NCI-H2081 treated with DMSO at 0.1 percent for 48 hours (cell line): ENCODE data around the gene SPATA1.
"Not testable (repeated sequence)": the region's sequence is repeated elsewhere in the genome, so short reads cannot be mapped to it uniquely, and the experiment has no call there.

Experiments
- DNase-seq: peaks from one replicate; lab custom pipeline; 2025; lab: John Stamatoyannopoulos, UW

The SPATA1 gene

GRCh38 chr1:84594959-84595358 lies 88.8 kb downstream of the SPATA1 start:
- not testable (repeated sequence) for DNase-seq

- no peak for DNase-seq
Observed at GRCh38 chr1:84597011-84597410, 90.8 kb downstream of the SPATA1 start.

- DNase-seq = no peak
Observed at GRCh38 chr1:84598418-84598817, 92.2 kb downstream of the SPATA1 start.

- DNase-seq = no peak
Observed at GRCh38 chr1:84598846-84599741, 92.9 kb downstream of the SPATA1 start.

- no peak for DNase-seq
Observed at GRCh38 chr1:84600796-84601195, 94.6 kb downstream of the SPATA1 start.

- DNase-seq = no peak
Observed at GRCh38 chr1:84603223-84603622, 97.0 kb downstream of the SPATA1 start.

- DNase-seq = no peak
Observed at GRCh38 chr1:84603941-84604830, 98.0 kb downstream of the SPATA1 start.

GRCh38 chr1:84605157-84605556 lies 99.0 kb downstream of the SPATA1 start:
- DNase-seq = no peak

GRCh38 chr1:84606977-84607376 lies 100.8 kb downstream of the SPATA1 start:
- no peak for DNase-seq

GRCh38 chr1:84611091-84611490 lies 104.9 kb downstream of the SPATA1 start:
- DNase-seq = no peak

GRCh38 chr1:84611796-84612195 lies 105.6 kb downstream of the SPATA1 start:
- DNase-seq = no peak

GRCh38 chr1:84613026-84613425 lies 106.8 kb downstream of the SPATA1 start:
- DNase-seq = no peak

- no peak for DNase-seq
Observed at GRCh38 chr1:84613887-84614286, 107.7 kb downstream of the SPATA1 start.

GRCh38 chr1:84615790-84616189 lies 109.6 kb downstream of the SPATA1 start:
- DNase-seq = no peak
